SK-N-SH (cell line): ENCODE measurements around the gene NAT8L. TPM values are rescaled to one million over a fixed set of nuclear protein-coding genes. Genes with fewer than 3 reads are reported as not detected.

ENCODE experiments used
- CTCF ChIA-PET: fragments of 300-600, 350-600 bp; formaldehyde crosslinking; extraction: SDS; loops from one replicate; lab custom pipeline; 2021; lab: Yijun Ruan, JAX
- POLR2A ChIA-PET: fragments of 350-600 bp; sonication (Branson Sonifier 250); formaldehyde crosslinking; extraction: SDS; loops from one replicate; lab custom pipeline; 2020; ENCODE audit warnings: antibody characterized with exemption, inconsistent platforms; lab: Yijun Ruan, JAX
- DNase-seq: peaks from one replicate; pipeline ENCODE4 v3.0.0; 2012
- H2AFZ ChIP-seq: fragments of 200-600 bp; sonication (generic); 2 replicates; pipeline ENCODE4 v1.8.1; 2016; ENCODE audit warnings: antibody characterized with exemption, mild to moderate bottlenecking, low read depth
- H3F3A ChIP-seq: fragments of 200-600 bp; sonication (generic); replicated peaks from 2 replicates; pipeline ENCODE3; 2016; ENCODE audit warnings: antibody characterized with exemption, mild to moderate bottlenecking; ENCODE audit not compliant: insufficient read depth
- H3K27ac ChIP-seq, 2 experiments: fragments of 200-500 bp in 1 of 2; fragments of 200-600 bp in 1 of 2; sonication (Bioruptor generic) in 1 of 2; sonication (generic), shearing (Covaris generic) in 1 of 2; 2 replicates each; pipeline versions ENCODE4 v1.5.1 to v1.6.1; 2014 to 2016; ENCODE audit warnings: low read depth in 2 of 2, inconsistent platforms in 1 of 2, low read length in 1 of 2, mild to moderate bottlenecking in 1 of 2, mixed read lengths in 1 of 2
- H3K27me3 ChIP-seq: fragments of 200-600 bp; sonication (generic), shearing (Covaris generic); 2 replicates; pipeline ENCODE4 v1.6.1; 2016; ENCODE audit warnings: mixed run types; ENCODE audit not compliant: insufficient read depth
- H3K36me3 ChIP-seq, 2 experiments: fragments of 200-500 bp in 1 of 2; fragments of 200-600 bp in 1 of 2; sonication (Bioruptor generic) in 1 of 2; sonication (generic) in 1 of 2; replicated peaks in 1 of 2; 2 replicates each; pipeline versions ENCODE3 to v1.5.1; 2014 to 2016; ENCODE audit warnings: low read length in 1 of 2, mild to moderate bottlenecking in 1 of 2; ENCODE audit not compliant: insufficient read depth in 2 of 2, control insufficient read depth in 1 of 2
- H3K4me1 ChIP-seq, 2 experiments: fragments of 200-500 bp in 1 of 2; fragments of 200-600 bp in 1 of 2; sonication (Bioruptor generic) in 1 of 2; sonication (generic), shearing (Covaris generic) in 1 of 2; 2 replicates each; pipeline versions ENCODE4 v1.5.1 to v1.6.1; 2014 to 2016; ENCODE audit warnings: low read depth in 1 of 2, low read length in 1 of 2, mixed run types in 1 of 2; ENCODE audit not compliant: insufficient read depth in 2 of 2, control insufficient read depth in 1 of 2
- H3K4me2 ChIP-seq: fragments of 200-600 bp; sonication (generic), shearing (Covaris generic); 2 replicates; pipeline ENCODE4 v1.6.1; 2017; ENCODE audit warnings: mixed run types
- H3K4me3 ChIP-seq, 2 experiments: fragments of 200-500 bp in 1 of 2; fragments of 200-600 bp in 1 of 2; sonication (Bioruptor generic) in 1 of 2; sonication (generic), shearing (Covaris generic) in 1 of 2; 2 replicates each; pipeline versions ENCODE4 v1.5.1 to v1.8.1; 2014 to 2016; ENCODE audit warnings: low read depth in 2 of 2, inconsistent platforms in 1 of 2, low read length in 1 of 2, mild to moderate bottlenecking in 1 of 2, mixed read lengths in 1 of 2, moderate library complexity in 1 of 2
- H3K79me2 ChIP-seq: fragments of 200-600 bp; sonication (generic); 2 replicates; pipeline ENCODE4 v1.8.1; 2017; ENCODE audit warnings: mild to moderate bottlenecking; ENCODE audit not compliant: insufficient read depth
- H3K9ac ChIP-seq: fragments of 200-600 bp; sonication (generic); 2 replicates; pipeline ENCODE4 v1.6.1; 2017; ENCODE audit warnings: mixed run types
- H3K9me2 ChIP-seq: fragments of 200-600 bp; sonication (generic); 2 replicates; pipeline ENCODE4 v1.6.1; 2017; ENCODE audit warnings: mixed run types
- H3K9me3 ChIP-seq: fragments of 200-600 bp; sonication (generic); 2 replicates; pipeline ENCODE4 v1.6.1; 2017; ENCODE audit warnings: mixed run types, mild to moderate bottlenecking, moderate library complexity
- H4K20me1 ChIP-seq: fragments of 200-600 bp; sonication (generic); 2 replicates; pipeline ENCODE4 v1.6.1; 2017; ENCODE audit warnings: mild to moderate bottlenecking, mixed run types; ENCODE audit not compliant: insufficient read depth
- CHD2 ChIP-seq: fragments of 150-350 bp; IDR thresholded peaks from 2 replicates; pipeline ENCODE4 v1.6.1; 2018; ENCODE audit warnings: low read length; ENCODE audit not compliant: partially characterized antibody
- ELF1 ChIP-seq: IDR thresholded peaks from 2 replicates; pipeline ENCODE4 v1.4.0; 2012
- EZH2phosphoT487 ChIP-seq: fragments of 200-600 bp; sonication (generic); IDR thresholded peaks from 2 replicates; pipeline ENCODE4 v1.6.1; 2017; ENCODE audit warnings: low read depth, mixed run types, mild to moderate bottlenecking, antibody characterized with exemption, moderate library complexity, borderline replicate concordance
- FOXM1 ChIP-seq: IDR thresholded peaks from 2 replicates; pipeline ENCODE4 v1.4.0; 2012; ENCODE audit warnings: low read depth, mild to moderate bottlenecking
- MEF2A ChIP-seq: IDR thresholded peaks from 2 replicates; pipeline ENCODE4 v1.4.0; 2012; ENCODE audit warnings: low read depth, borderline replicate concordance
- MXI1 ChIP-seq: IDR thresholded peaks from 2 replicates; pipeline ENCODE4 v1.6.1; 2012; ENCODE audit warnings: mild to moderate bottlenecking, low read depth, low read length, improper control_type of control experiment
- RCOR1 ChIP-seq: fragments of 150-350 bp; IDR thresholded peaks from 2 replicates; pipeline ENCODE4 v1.6.1; 2017; ENCODE audit warnings: antibody characterized with exemption, low read length
- RFX5 ChIP-seq: IDR thresholded peaks from 2 replicates; pipeline ENCODE4 v1.6.1; 2012; ENCODE audit warnings: mild to moderate bottlenecking, improper control_type of control experiment, low read length
- SMC3 ChIP-seq: IDR thresholded peaks from 2 replicates; pipeline ENCODE4 v1.6.1; 2012; ENCODE audit warnings: low read depth, low read length, improper control_type of control experiment
- TAF1 ChIP-seq: IDR thresholded peaks from 2 replicates; pipeline ENCODE4 v1.6.1; 2012; ENCODE audit warnings: low read depth, mild to moderate bottlenecking, low read length, moderate library complexity, borderline replicate concordance
- TCF12 ChIP-seq: IDR thresholded peaks from 2 replicates; pipeline ENCODE4 v1.4.0; 2012
- WGBS: methylation state at CpG from one replicate; pipeline ENCODE4 v1.1.6; 2017; ENCODE audit warnings: low lambda C conversion rate; 5-methylcytosine and 5-hydroxymethylcytosine counted together
- polyA plus RNA-seq, 3 experiments: library from polyadenylated mRNA; depleted of rRNA; stranded (reverse); fragments of >200 nt; gene quantifications; 2 replicates each; pipeline ENCODE4 v1.2.3, GENCODE V29; 2012
- TF ChIP-seq, protein P1 (sequence below): IDR thresholded peaks from 2 replicates; pipeline ENCODE4 v1.4.0; 2012; ENCODE audit warnings: low read depth, borderline replicate concordance
- TF ChIP-seq, protein P2 (sequence below): IDR thresholded peaks from 2 replicates; pipeline ENCODE4; 2012
- TF ChIP-seq, protein P3 (sequence below): IDR thresholded peaks from 2 replicates; pipeline ENCODE4 v1.6.1; 2012; ENCODE audit warnings: mild to moderate bottlenecking, low read depth, low read length, moderate library complexity
- TF ChIP-seq, protein P4 (sequence below): fragments of 200-600 bp; sonication (generic); IDR thresholded peaks from 2 replicates; pipeline ENCODE4 v1.6.1; 2017; ENCODE audit warnings: antibody characterized with exemption, mild to moderate bottlenecking, moderate library complexity

NAT8L gene
- polyA plus RNA-seq, 1 of the 3 experiments (the other 2 are of a cell fraction): 0.43 TPM

DNA sequence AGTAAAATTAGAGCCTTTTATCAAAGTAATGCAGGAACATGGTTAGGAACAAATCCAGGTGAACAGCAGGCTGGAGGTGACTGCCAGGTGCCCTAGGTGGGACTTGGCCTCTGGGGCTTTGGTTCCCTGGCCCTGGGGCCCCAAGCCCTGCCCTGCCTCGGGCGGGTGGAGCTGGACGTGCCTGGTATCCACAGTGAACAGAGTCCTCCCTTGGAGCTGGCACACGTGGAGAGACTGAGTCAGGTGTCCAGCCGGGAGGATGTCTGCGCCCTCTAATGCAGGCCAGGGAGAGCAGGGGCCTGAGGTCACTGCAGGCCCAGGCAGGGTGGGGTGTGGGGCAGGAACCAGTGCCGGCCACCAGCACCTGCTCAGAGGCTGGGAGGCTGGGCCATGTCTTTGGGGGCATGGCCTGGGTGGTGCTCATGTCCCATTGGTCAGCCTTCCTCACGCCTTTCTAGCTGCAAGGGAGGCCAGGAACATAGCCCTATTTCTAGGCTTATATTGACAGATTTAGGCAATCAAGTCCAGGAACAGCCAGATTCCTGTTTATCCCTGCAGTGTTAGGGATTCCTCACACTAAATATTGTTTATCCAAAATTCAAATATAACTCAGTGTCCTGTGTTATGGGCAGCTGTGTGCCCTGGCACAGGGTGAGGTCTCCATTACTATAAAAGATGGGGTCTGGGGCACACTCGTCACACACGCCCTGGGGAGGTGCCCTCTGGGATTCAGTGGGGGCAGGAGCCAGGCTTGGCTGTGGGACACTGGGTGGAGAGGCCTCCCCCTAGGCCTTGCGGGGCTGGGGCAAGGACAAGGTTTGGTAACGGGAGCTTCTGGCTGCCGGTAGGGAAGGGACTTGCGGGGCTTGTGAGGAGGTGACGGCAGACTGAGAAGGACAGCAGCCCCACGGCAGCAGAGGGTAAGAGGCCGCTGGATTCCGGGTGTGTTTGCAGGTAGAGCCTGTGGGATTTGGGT is 14.3 kb upstream of the NAT8L start:
- Histone ChIP-seq H3K9me3 (no peaks in the 10 kb centered on the region), H4K20me1 (peaks cover 8% of the 10 kb centered on the region; the same call in 1 of the 2 replicates), H3K27me3 (no peaks in the 10 kb centered on the region), H3K36me3 (no peaks in the 10 kb centered on the region), H3K4me2 (no peak overlapping the region), H3K9ac (no peak overlapping the region), H2AFZ (no peak overlapping the region), H3K9me2 (no peaks in the 10 kb centered on the region)
- ChIA-PET CTCF (interaction anchor here (1.1 kb wide), 1 partner anchor 12 kb away, joined by 3 read pairs; no protein-coding TSS in a partner anchor), POLR2A (no interaction called here)
- 90% methylated on average over 15 of the region's 18 CpGs for WGBS
- TF ChIP-seq RFX5 (no peak), CHD2 (no peak), SMC3 (no peak), EZH2phosphoT487 (no peak), MXI1 (no peak), ELF1 (no peak), FOXM1 (no peak)
- TF ChIP-seq, protein P1, sequence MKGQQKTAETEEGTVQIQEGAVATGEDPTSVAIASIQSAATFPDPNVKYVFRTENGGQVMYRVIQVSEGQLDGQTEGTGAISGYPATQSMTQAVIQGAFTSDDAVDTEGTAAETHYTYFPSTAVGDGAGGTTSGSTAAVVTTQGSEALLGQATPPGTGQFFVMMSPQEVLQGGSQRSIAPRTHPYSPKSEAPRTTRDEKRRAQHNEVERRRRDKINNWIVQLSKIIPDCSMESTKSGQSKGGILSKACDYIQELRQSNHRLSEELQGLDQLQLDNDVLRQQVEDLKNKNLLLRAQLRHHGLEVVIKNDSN: no peak
- TF ChIP-seq, protein P2, sequence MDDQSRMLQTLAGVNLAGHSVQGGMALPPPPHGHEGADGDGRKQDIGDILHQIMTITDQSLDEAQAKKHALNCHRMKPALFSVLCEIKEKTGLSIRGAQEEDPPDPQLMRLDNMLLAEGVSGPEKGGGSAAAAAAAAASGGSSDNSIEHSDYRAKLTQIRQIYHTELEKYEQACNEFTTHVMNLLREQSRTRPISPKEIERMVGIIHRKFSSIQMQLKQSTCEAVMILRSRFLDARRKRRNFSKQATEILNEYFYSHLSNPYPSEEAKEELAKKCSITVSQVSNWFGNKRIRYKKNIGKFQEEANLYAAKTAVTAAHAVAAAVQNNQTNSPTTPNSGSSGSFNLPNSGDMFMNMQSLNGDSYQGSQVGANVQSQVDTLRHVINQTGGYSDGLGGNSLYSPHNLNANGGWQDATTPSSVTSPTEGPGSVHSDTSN: no peak
- TF ChIP-seq, all 33 proteins: peak for 0
- Histone ChIP-seq H3F3A (peaks cover 8% of the 10 kb centered on the region), H3K79me2 (peaks cover 5% of the 10 kb centered on the region; the same call in 1 of the 2 replicates), H3K27ac (no peak overlapping the region), H3K4me1 (peaks cover 0 to 7% of the 10 kb centered on the region in 2 experiments; a peak in 1 of 4 replicates), H3K4me3 (no peak overlapping the region)
- DNase-seq: no peak

DNA sequence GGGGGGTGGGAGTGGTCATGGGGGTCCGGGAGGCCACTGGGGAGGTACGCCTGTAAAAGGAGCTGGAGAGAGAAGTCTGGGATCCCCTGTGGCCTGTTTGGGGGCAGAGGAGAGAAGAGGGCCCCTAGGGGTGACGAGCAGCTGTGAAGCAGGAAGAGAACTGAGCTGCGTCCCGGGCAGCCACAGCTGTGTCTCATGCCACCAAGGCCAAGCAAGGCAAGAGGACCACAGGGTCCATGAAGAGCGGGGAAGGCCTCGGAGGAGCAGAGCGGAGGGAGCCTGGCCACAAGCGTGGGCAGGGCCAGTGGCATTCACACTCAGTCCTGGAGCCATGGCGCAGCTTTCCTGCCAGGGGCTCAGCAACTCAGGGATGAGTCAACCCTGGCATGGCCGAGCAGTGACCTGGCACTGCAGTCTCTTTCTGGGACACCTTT is 13.6 kb upstream of the NAT8L start:
- Histone ChIP-seq H3K79me2 (peaks cover 5% of the 10 kb centered on the region; the same call in 1 of the 2 replicates), H3K9me3 (no peaks in the 10 kb centered on the region), H3K9me2 (no peaks in the 10 kb centered on the region), H3K27ac (no peak overlapping the region), H2AFZ (no peak overlapping the region), H3K36me3 (no peaks in the 10 kb centered on the region), H3K9ac (no peak overlapping the region), H3F3A (peaks cover 8% of the 10 kb centered on the region), H4K20me1 (peaks cover 8% of the 10 kb centered on the region; the same call in 1 of the 2 replicates), H3K27me3 (no peaks in the 10 kb centered on the region), H3K4me1 (peaks cover 0 to 7% of the 10 kb centered on the region in 2 experiments; a peak in 1 of 4 replicates), H3K4me2 (no peak overlapping the region), H3K4me3 (no peak overlapping the region)
- ChIA-PET CTCF (interaction anchor here (1.1 kb wide), 1 partner anchor 11 kb away, joined by 3 read pairs; no protein-coding TSS in a partner anchor), POLR2A (interaction anchor here (0.7 kb wide), 1 partner anchor 14 kb away, joined by 3 read pairs; no protein-coding TSS in a partner anchor)
- no peak for DNase-seq
- 87% methylated on average over 11 of the region's 11 CpGs for WGBS
- TF ChIP-seq, protein P1: no peak
- TF ChIP-seq, protein P3, sequence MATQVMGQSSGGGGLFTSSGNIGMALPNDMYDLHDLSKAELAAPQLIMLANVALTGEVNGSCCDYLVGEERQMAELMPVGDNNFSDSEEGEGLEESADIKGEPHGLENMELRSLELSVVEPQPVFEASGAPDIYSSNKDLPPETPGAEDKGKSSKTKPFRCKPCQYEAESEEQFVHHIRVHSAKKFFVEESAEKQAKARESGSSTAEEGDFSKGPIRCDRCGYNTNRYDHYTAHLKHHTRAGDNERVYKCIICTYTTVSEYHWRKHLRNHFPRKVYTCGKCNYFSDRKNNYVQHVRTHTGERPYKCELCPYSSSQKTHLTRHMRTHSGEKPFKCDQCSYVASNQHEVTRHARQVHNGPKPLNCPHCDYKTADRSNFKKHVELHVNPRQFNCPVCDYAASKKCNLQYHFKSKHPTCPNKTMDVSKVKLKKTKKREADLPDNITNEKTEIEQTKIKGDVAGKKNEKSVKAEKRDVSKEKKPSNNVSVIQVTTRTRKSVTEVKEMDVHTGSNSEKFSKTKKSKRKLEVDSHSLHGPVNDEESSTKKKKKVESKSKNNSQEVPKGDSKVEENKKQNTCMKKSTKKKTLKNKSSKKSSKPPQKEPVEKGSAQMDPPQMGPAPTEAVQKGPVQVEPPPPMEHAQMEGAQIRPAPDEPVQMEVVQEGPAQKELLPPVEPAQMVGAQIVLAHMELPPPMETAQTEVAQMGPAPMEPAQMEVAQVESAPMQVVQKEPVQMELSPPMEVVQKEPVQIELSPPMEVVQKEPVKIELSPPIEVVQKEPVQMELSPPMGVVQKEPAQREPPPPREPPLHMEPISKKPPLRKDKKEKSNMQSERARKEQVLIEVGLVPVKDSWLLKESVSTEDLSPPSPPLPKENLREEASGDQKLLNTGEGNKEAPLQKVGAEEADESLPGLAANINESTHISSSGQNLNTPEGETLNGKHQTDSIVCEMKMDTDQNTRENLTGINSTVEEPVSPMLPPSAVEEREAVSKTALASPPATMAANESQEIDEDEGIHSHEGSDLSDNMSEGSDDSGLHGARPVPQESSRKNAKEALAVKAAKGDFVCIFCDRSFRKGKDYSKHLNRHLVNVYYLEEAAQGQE: no peak
- TF ChIP-seq TAF1 (no peak), TCF12 (no peak), RCOR1 (no peak), SMC3 (no peak), MEF2A (no peak)
- TF ChIP-seq, protein P4, sequence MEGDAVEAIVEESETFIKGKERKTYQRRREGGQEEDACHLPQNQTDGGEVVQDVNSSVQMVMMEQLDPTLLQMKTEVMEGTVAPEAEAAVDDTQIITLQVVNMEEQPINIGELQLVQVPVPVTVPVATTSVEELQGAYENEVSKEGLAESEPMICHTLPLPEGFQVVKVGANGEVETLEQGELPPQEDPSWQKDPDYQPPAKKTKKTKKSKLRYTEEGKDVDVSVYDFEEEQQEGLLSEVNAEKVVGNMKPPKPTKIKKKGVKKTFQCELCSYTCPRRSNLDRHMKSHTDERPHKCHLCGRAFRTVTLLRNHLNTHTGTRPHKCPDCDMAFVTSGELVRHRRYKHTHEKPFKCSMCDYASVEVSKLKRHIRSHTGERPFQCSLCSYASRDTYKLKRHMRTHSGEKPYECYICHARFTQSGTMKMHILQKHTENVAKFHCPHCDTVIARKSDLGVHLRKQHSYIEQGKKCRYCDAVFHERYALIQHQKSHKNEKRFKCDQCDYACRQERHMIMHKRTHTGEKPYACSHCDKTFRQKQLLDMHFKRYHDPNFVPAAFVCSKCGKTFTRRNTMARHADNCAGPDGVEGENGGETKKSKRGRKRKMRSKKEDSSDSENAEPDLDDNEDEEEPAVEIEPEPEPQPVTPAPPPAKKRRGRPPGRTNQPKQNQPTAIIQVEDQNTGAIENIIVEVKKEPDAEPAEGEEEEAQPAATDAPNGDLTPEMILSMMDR: no peak
